Testis (tissue), 3 donors: ENCODE data around the gene SEMA6D. TPM values are rescaled to one million over a fixed set of nuclear protein-coding genes. Genes with fewer than 3 reads are reported as not detected.

Experiments
- DNase-seq: peaks from one replicate; pipeline ENCODE4 v3.0.0-alpha.2; 2019
- H3K27ac ChIP-seq, 2 donors: fragments of 200-600 bp; sonication (generic); one replicate each; pipeline ENCODE4 v1.5.1; 2019
- H3K27me3 ChIP-seq: fragments of 200-600 bp; sonication (generic); one replicate; pipeline ENCODE4 v1.5.1; 2019
- H3K36me3 ChIP-seq: fragments of 200-600 bp; sonication (generic); one replicate; pipeline ENCODE4 v1.5.1; 2017; ENCODE audit warnings: low read depth; ENCODE audit errors: missing control alignments
- H3K4me1 ChIP-seq: fragments of 200-600 bp; sonication (generic); one replicate; pipeline ENCODE4 v1.5.1; 2019
- H3K4me3 ChIP-seq, 2 donors: fragments of 200-600 bp; sonication (generic); one replicate each; pipeline ENCODE4 v1.5.1; 2017 to 2019
- H3K9me3 ChIP-seq: fragments of 200-600 bp; sonication (generic); one replicate; pipeline ENCODE4 v1.5.1; 2017
- CTCF ChIP-seq, 3 experiments: fragments of 450-650 bp in 2 of 3; fragments of 200-600 bp in 1 of 3; sonication (generic) in 1 of 3; IDR thresholded peaks; one replicate each; pipeline ENCODE4 v1.5.1; 2016 to 2019; ENCODE audit warnings: antibody characterized with exemption in 3 of 3, mild to moderate bottlenecking in 2 of 3, moderate library complexity in 1 of 3
- POLR2A ChIP-seq: fragments of 450-650 bp; IDR thresholded peaks from one replicate; pipeline ENCODE4 v1.6.1; 2017; ENCODE audit warnings: antibody characterized with exemption, mild to moderate bottlenecking, moderate library complexity
- WGBS, 2 donors: methylation state at CpG; one replicate each; pipeline ENCODE4 v1.1.5; 2018; 5-methylcytosine and 5-hydroxymethylcytosine counted together
- intact Hi-C: fragments of 100-400 bp; cut with DNase I; formaldehyde crosslinking; loops from one replicate; pipeline ENCODE4 v1.15.1; 2023; ENCODE audit warnings: low total_unique reads
- polyA plus RNA-seq: library from polyadenylated mRNA; stranded (reverse); fragments of 350-450 nt; fragmentation: Illumina TruSeq; extraction: RNeasy Lipid Tissue Mini Kit (QIAGEN cat#74804); gene quantifications from one replicate; pipeline ENCODE4 v1.2.3, GENCODE V29; 2014; ENCODE audit warnings: low read depth, low replicate concordance; ENCODE audit not compliant: insufficient read depth
- total RNA-seq, 2 donors: library from RNA; depleted of rRNA; stranded (reverse); fragments of >200 nt; gene quantifications; one replicate each; pipeline ENCODE4 v1.2.3, GENCODE V29; 2016

SEMA6D gene
- total and polyA plus RNA-seq, 3 donors from 2014 or later = 4.0 to 5.6 (median 4.3) TPM

- Histone ChIP-seq H3K27me3 (no peaks in the 10 kb centered on the region), H3K27ac (no peak overlapping the region), H3K36me3 (no peaks in the 10 kb centered on the region), H3K4me1 (no peaks in the 10 kb centered on the region), H3K9me3 (no peaks in the 10 kb centered on the region), H3K4me3 (no peak overlapping the region)
- TF ChIP-seq CTCF (IDR thresholded peaks at IDR 0.05) (no peak), POLR2A (no peak)
- intact Hi-C loops = no loop called here
- 73 to 77% methylated on average over 7 of the region's 7 CpGs for WGBS, 2 donors
- DNase-seq = no peak
These were observed 1.9 kb upstream of the SEMA6D start for GRCh38 chr15:47715402-47715801.

GRCh38 chr15:47715856-47716445 is 1.4 kb upstream of the SEMA6D start:
- no peaks in the 10 kb centered on the region for H3K27me3 ChIP-seq
- no peak overlapping the region for H3K4me3 ChIP-seq
- 7 to 13% methylated on average over 6 of the region's 6 CpGs for WGBS, 2 donors
- no peaks in the 10 kb centered on the region for H3K4me1 ChIP-seq
- no peaks in the 10 kb centered on the region for H3K9me3 ChIP-seq
- no peaks in the 10 kb centered on the region for H3K36me3 ChIP-seq
- peak; percentile 33 for DNase-seq
- TF ChIP-seq CTCF (IDR thresholded peaks at IDR 0.05) (no peak), POLR2A (no peak)
- intact Hi-C loops = no loop called here
- H3K27ac ChIP-seq = no peak overlapping the region

DNA sequence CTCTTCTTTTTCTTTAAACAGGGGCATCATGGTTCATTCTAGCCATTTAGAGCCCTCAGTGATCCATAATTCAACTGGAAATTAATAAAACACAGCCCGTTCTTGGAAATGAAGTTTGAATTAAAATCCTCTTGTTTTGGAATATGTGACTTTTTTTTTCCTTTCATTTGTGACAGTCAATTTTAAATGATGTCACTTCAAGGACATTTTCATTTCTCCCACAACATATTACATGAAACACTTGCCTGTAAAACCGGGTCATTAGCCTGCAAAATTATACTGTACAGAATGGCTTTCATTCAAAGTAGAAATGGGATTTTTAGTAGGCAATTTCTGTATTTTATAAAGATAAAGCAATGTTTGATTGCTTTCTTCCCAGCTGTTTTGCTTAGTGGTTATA is 789 bp upstream of the SEMA6D start:
- H3K36me3 ChIP-seq = no peaks in the 10 kb centered on the region
- WGBS, 2 donors = 7 to 8% methylated on average over 2 of the region's 2 CpGs
- peak overlapping the region in 1 of 2 donors; percentile 73 for H3K4me3 ChIP-seq
- TF ChIP-seq POLR2A (no peak), CTCF (IDR thresholded peaks at IDR 0.05) (no peak)
- DNase-seq = no peak
- no peaks in the 10 kb centered on the region for H3K9me3 ChIP-seq
- H3K4me1 ChIP-seq = no peaks in the 10 kb centered on the region
- no peak overlapping the region for H3K27ac ChIP-seq
- no peaks in the 10 kb centered on the region for H3K27me3 ChIP-seq
- intact Hi-C loops = no loop called here

- intact Hi-C loops = no loop called here
- DNase-seq = peak; percentile 61
- no peaks in the 10 kb centered on the region for H3K4me1 ChIP-seq
- no peaks in the 10 kb centered on the region for H3K27me3 ChIP-seq
- no peaks in the 10 kb centered on the region for H3K36me3 ChIP-seq
- peak overlapping the region; percentile 58 to 73 for H3K4me3 ChIP-seq
- H3K27ac ChIP-seq = peak overlapping the region; percentile 67 to 80
- TF ChIP-seq POLR2A (no peak), CTCF (IDR thresholded peaks at IDR 0.05) (no peak)
- 1% methylated on average over 27 to 41 of the region's 48 CpGs for WGBS, 2 donors
- no peaks in the 10 kb centered on the region for H3K9me3 ChIP-seq
These were observed 1.5 kb downstream of the SEMA6D start for GRCh38 chr15:47718497-47719437.
